ENCODE measurements around the gene HPCA.
"Not testable (repeated sequence)": the region's sequence is repeated elsewhere in the genome, so short reads cannot be mapped to it uniquely, and the experiment has no call there.

Gene HPCA

DNA sequence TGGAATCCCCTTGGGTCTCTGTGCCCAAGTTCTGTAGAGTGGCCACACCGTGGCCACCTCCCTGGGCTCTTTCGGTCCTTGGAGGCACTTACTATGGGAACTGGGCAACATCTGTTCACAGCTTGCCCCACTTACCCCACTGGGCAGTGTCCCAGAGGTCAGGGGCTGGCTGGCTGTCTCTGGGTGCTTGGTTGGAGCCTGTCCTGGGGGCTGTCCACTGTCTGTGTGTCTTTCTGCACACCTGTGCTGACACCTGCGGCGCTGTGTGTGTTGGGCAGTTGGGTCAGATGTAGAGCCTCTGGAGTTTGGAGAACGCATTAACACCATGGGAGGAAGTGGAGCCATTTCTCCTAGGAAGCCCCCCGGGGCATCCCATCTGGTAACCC is 16.2 kb downstream of the HPCA start:
- no peak for DNase-seq (ENCODE audit: low read depth in 3 of 3)

- DNase-seq (ENCODE audit: low read depth in 3 of 3), result no peak
Observed at GRCh38 chr1:32903991-32904785, 17.9 kb downstream of the HPCA start.

- DNase-seq (ENCODE audit: low read depth in 3 of 3), result no peak
Observed at GRCh38 chr1:32904797-32905196, 18.5 kb downstream of the HPCA start.

- not testable (repeated sequence) for DNase-seq (ENCODE audit: low read depth in 3 of 3)
Observed at GRCh38 chr1:32905588-32905987, 19.3 kb downstream of the HPCA start.

- DNase-seq (ENCODE audit: low read depth in 3 of 3), result no peak
Observed at GRCh38 chr1:32906654-32907053, 20.4 kb downstream of the HPCA start.

DNA sequence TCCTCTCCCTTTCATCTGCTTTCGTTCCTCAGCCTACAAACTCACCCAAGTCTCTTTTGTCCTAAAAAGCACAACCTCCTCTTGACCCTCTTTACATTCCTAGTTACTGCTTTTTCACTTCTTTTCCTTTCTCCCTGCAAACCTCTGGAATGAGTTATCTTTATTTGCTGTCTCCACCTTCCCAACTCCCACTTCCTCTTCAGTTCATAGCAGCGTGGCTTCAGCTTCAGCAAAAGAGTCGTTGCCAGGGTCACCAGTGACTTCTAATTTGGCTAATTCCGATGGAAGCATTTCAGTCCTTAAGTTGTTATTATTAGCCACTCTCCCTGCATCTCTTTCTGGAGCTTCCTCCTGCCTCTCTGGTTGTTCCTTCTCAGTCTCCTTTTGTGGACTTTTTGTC is 21.1 kb downstream of the HPCA start:
- no peak for DNase-seq (ENCODE audit: low read depth in 3 of 3)

DNA sequence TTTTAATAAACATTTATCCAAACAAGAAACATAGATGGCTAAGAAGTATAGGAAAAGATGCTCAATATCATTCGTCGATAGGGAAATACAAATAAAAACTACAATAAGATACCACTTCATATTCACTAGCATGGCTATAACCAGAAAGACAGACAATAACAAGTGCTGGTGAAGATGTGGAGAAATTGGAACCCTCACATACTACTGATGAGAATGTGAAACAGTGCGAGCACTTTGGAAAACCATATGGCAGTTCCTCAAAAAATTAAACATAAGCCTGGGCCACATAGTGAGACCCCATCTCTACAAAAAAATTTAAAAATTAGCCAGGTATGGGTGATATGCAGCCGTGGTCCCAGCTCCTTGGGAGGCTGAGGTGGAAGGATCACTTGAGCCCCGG is 24.0 kb downstream of the HPCA start:
- DNase-seq (ENCODE audit: low read depth in 3 of 3), result no peak

- no peak for DNase-seq (ENCODE audit: low read depth in 3 of 3)
Observed at GRCh38 chr1:32915766-32916706, 29.7 kb downstream of the HPCA start.

DNA sequence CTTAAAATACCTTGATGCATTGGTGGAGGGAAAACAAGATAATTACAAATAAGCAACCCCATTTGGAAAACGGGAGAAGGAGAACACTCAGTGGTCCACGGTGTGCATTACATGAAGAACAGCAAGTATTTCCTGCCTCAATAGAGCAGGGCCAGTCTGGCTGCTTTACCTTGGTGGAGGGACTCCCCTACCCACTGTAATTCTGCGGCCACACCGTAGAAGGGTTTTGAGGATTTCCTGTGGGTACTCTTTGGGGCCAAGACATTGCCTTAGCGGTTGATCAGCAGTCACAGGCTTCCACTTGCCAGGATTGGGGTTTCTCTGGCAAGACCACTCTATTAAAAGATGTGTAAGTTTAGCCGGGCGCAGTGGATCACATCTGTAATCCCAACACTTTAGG is 31.2 kb downstream of the HPCA start:
- DNase-seq (ENCODE audit: low read depth in 3 of 3), result no peak

DNA sequence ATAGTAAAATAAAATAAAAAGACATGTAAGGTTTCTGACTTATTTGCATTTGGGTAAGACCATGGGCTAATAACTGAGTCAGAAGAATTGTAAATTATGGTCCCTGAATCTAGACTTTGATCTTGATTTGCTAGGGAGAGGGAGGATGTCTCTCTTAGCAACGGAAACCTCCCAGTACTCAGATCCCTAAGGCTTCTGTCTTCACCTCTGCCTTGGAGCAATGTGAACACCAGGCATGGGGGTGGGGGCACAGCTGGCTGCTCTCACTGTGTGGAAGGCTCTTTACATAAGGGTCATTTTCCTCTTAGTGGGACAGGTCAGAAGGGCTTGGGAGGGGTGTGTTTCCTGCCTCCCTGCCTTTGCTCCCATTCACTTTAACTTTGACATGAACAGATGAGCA is 31.9 kb downstream of the HPCA start:
- no peak for DNase-seq (ENCODE audit: low read depth in 3 of 3)

GRCh38 chr1:32919811-32920733 is 33.8 kb downstream of the HPCA start:
- DNase-seq (ENCODE audit: low read depth in 3 of 3), result no peak

DNA sequence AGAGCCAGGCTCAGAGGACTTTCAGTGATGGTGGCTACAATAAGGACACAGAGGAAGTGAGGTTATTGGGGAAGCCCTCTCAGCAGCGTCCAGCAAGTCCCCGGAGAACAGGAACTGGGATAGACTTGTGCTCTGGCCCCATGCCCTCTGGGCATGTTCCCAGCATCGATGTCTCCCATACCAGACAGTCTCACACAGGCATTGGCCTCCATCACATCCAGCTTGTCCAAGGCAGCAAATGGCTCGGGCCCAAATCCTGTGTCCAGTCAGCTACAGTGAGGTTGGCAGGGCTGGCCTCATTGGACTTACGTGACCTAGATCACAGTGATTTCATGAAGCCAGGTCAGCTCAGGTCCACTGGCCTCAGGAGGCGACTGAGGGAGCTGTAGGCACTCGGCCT is 34.5 kb downstream of the HPCA start:
- DNase-seq (ENCODE audit: low read depth in 3 of 3), result no peak

DNA sequence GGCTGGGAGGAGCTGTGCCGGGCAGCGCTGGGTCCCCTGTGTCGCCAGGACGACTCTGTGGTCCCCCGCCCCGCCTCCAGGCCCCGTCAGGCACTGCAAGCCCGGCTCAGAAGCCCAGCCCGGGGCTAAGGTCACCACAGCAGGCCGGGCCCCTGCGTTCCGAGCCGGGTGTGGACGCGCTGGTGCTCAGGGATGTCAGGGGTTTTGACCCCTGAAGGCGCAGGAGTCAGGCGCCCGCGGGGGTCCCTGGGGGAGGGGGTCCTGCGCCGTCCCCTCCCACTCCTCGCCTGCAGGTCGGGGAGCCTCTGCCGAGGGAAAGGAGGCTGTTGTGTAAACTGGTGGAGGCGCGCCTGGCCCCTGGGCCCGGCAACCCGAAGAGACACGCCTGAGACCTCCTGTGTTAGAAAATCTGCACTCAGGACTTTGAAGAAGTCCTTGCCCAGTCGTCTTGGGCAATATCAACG is 38.6 kb downstream of the HPCA start:
- no peak for DNase-seq (ENCODE audit: low read depth in 3 of 3)

DNA sequence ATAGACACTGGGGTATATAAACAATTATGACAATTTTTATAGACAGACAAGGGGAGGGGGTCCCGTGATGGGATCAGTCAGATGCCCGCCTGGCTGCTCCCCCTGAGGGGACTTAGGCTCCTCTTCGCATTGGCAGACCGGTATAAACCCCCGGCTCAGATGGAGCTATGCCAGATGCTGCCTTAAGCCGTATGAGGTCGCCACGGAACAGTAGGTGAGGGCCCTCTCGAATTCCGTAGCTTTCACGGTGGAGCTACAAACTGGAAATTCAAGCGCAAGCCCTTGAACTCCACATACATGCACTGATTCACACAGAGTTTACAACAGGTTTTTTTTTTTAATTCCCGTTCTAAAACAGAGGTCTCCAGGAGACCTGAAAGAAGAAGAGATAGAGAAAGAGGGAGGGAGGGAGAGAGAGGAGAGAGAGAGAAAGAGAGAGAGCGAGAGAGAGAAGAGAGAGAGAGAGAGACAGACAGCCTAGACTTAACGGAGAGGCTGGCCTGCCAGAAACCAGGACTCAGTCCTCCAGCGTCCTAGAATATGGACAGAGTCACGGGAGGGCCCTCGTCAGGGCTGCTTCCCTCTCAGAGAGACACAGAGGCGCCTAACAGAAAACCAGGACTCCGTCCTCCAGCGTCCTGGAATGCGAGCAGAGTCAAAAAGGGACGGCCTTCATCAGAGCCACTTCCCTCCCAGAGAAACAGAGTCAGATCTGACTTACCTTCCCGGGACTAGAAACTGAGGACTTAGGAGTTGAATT is 39.3 kb downstream of the HPCA start:
- no peak for DNase-seq (ENCODE audit: low read depth in 3 of 3)

DNA sequence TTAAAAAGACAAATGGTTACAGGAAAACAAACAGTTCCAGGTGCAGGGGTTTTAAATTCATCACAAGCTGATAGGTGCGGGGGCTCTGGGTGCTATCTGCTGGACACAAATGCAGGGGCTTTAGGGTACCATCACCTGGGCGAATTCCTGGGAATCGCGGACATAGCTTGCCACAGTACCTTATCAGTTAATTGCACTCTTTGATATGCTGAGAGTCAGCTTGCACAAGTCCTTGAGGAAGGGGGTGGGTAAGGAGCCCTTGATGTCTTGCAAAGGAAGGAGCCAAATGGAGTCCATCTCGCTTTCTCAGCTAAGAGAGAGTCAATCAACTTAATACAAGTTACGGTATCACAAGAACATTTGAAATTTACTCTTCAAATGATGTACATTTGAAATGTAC is 40.3 kb downstream of the HPCA start:
- DNase-seq (ENCODE audit: low read depth in 3 of 3), result no peak

DNA sequence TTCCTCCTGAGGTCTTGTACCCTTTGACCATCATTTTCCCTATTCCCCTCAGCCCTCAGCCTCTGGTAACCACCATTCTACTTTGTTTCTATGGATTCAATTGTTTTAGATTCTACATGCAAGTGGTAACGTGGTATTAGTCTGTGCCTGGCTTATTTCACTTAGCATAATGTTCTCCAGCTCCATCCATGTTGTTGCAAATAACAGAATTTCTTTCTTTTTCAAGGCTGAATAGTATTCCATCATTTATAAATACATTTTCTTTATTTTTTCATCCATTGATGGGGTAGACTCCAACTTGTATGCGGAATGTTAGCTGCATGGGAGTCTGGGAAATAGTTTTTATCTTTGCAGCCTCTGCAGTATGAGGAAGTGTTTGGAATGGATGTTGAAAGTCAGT is 41.1 kb downstream of the HPCA start:
- no peak for DNase-seq (ENCODE audit: low read depth in 3 of 3)

GRCh38 chr1:32928285-32928684 is 42.0 kb downstream of the HPCA start:
- no peak for DNase-seq (ENCODE audit: low read depth in 3 of 3)

- DNase-seq (ENCODE audit: low read depth in 3 of 3), result no peak
Observed at GRCh38 chr1:32928715-32929114, 42.4 kb downstream of the HPCA start.

GRCh38 chr1:32929366-32929765 is 43.1 kb downstream of the HPCA start:
- DNase-seq (ENCODE audit: low read depth in 3 of 3), result no peak

DNA sequence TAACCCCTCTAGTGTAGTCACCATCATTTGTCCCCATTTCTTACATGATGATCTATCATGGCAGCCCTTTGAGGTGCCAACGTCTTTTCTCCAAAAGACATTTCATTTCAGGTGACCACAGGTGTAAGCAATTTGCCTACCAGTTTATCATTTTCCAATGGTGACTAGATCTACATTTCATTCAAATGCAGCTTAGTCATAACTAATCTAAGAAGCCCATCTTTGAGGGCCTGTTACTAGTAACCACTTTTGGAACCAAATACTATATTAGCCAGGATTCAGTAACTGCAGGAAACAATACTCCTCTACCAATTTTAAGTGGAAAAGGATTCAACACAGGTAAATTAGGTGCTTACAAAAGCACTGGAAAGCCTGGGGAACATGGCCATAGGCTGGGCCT is 45.5 kb downstream of the HPCA start:
- DNase-seq (ENCODE audit: low read depth in 3 of 3), result no peak

GRCh38 chr1:32933742-32934322 is 47.5 kb downstream of the HPCA start:
- DNase-seq (ENCODE audit: low read depth in 3 of 3), result no peak
